Measurements from ENCODE around the gene CNN2. TPM values are rescaled to one million over a fixed set of nuclear protein-coding genes. Genes with fewer than 3 reads are reported as not detected.

CNN2 gene
- 77.2 to 98.9 TPM (median 91.0 TPM) in 5 replicates for total RNA-seq (2022; extraction: Qiagen RNA extraction)

GRCh38 chr19:1025960-1026782 is at the start of gene CNN2:
Gene CNN2, plus strand, starts transcription at chr19:1026608. Its CDS starts 54 bp downstream, at chr19:1026662.

GRCh38 chr19:984165-984967 is 42.0 kb upstream of the CNN2 start, which contains the start of gene WDR18:
Gene WDR18, plus strand, starts transcription at chr19:984345. Its CDS starts 9 bp downstream, at chr19:984354.

GRCh38 chr19:1000095-1000494 is 26.3 kb upstream of the CNN2 start, which contains the start of gene GRIN3B:
Gene GRIN3B, plus strand, starts transcription at chr19:1000419. Its CDS starts 19 bp downstream, at chr19:1000438.

GRCh38 chr19:1020868-1021425 is 5.5 kb upstream of the CNN2 start, which contains the start of gene TMEM259:
Gene TMEM259, minus strand, starts transcription at chr19:1021123. Its CDS starts 127 bp downstream, at chr19:1020996.

GRCh38 chr19:1039646-1040475 is 13.5 kb downstream of the CNN2 start, which contains the start of gene ABCA7:
Gene ABCA7, plus strand, starts transcription at chr19:1040107. Its CDS starts 1,255 bp downstream, at chr19:1041362.

GRCh38 chr19:1066748-1067340 is 40.4 kb downstream of the CNN2 start, which contains the start of gene ARHGAP45:
Gene ARHGAP45, plus strand, starts transcription at chr19:1067167. Its CDS starts 239 bp downstream, at chr19:1067406.

Other genes starting within 250 kb of the CNN2 start
- 194 to 234 TPM (median 198 TPM) in 5 replicates for gene PTBP1, start 229.2 kb upstream of the CNN2 start, total RNA-seq (2022; extraction: Qiagen RNA extraction)
- gene PLPPR3, start 204.7 kb upstream of the CNN2 start, total RNA-seq (2022; extraction: Qiagen RNA extraction), result 3.1 to 5.0 TPM (median 4.7 TPM) in 5 replicates
- 0.11 to 0.24 TPM (median 0.20 TPM) in 5 replicates for gene AZU1, start 198.8 kb upstream of the CNN2 start, total RNA-seq (2022; extraction: Qiagen RNA extraction)
- gene PRTN3, start 185.6 kb upstream of the CNN2 start, total RNA-seq (2022; extraction: Qiagen RNA extraction), result 0.15 to 0.60 TPM (median 0.43 TPM) in 5 replicates
- 0.14 to 0.23 TPM (median 0.16 TPM) in 5 replicates for gene ELANE, start 174.3 kb upstream of the CNN2 start, total RNA-seq (2022; extraction: Qiagen RNA extraction)
- gene CFD, start 166.9 kb upstream of the CNN2 start, total RNA-seq (2022; extraction: Qiagen RNA extraction), result 10.6 to 25.0 TPM (median 22.7 TPM) in 5 replicates
- 14.3 to 26.1 TPM (median 24.5 TPM) in 5 replicates for gene MED16, start 133.4 kb upstream of the CNN2 start, total RNA-seq (2022; extraction: Qiagen RNA extraction)
- not detected in 5 replicates for gene RNU6-9, start 133.1 kb upstream of the CNN2 start, total RNA-seq (2022; extraction: Qiagen RNA extraction)
- 28.8 to 39.9 TPM (median 38.1 TPM) in 5 replicates for gene R3HDM4, start 113.4 kb upstream of the CNN2 start, total RNA-seq (2022; extraction: Qiagen RNA extraction)
- gene KISS1R, start 109.3 kb upstream of the CNN2 start, total RNA-seq (2022; extraction: Qiagen RNA extraction), result 0.25 to 0.48 TPM (median 0.41 TPM) in 5 replicates
- 3.8 to 6.8 TPM (median 5.1 TPM) in 5 replicates for gene ARID3A, start 100.6 kb upstream of the CNN2 start, total RNA-seq (2022; extraction: Qiagen RNA extraction)
- gene WDR18, start 42.3 kb upstream of the CNN2 start, total RNA-seq (2022; extraction: Qiagen RNA extraction), result 48.2 to 72.0 TPM (median 68.3 TPM) in 5 replicates
- gene GRIN3B, start 26.2 kb upstream of the CNN2 start, total RNA-seq (2022; extraction: Qiagen RNA extraction), result 2.5 to 3.5 TPM (median 3.2 TPM) in 5 replicates
- 80.7 to 142 TPM (median 126 TPM) in 5 replicates for gene TMEM259, start 5.5 kb upstream of the CNN2 start, total RNA-seq (2022; extraction: Qiagen RNA extraction)
- not detected in 5 replicates for gene RNU6-2, start 5.1 kb upstream of the CNN2 start, total RNA-seq (2022; extraction: Qiagen RNA extraction)
- gene ABCA7, start 13.5 kb downstream of the CNN2 start, total RNA-seq (2022; extraction: Qiagen RNA extraction), result 13.3 to 21.7 TPM (median 16.4 TPM) in 5 replicates
- 2.8 to 5.5 TPM (median 5.4 TPM) in 5 replicates for gene ARHGAP45, start 40.6 kb downstream of the CNN2 start, total RNA-seq (2022; extraction: Qiagen RNA extraction)
- gene POLR2E, start 68.8 kb downstream of the CNN2 start, total RNA-seq (2022; extraction: Qiagen RNA extraction), result 193 to 258 TPM (median 237 TPM) in 5 replicates
- gene GPX4, start 77.4 kb downstream of the CNN2 start, total RNA-seq (2022; extraction: Qiagen RNA extraction), result 415 to 542 TPM (median 517 TPM) in 5 replicates
- 22.2 to 34.9 TPM (median 32.9 TPM) in 5 replicates for gene SBNO2, start 147.7 kb downstream of the CNN2 start, total RNA-seq (2022; extraction: Qiagen RNA extraction)
- gene STK11, start 179.2 kb downstream of the CNN2 start, total RNA-seq (2022; extraction: Qiagen RNA extraction), result 32.1 to 38.5 TPM (median 36.4 TPM) in 5 replicates
- gene CBARP, start 211.4 kb downstream of the CNN2 start, total RNA-seq (2022; extraction: Qiagen RNA extraction), result 2.7 to 5.1 TPM (median 4.3 TPM) in 5 replicates
- gene ATP5F1D, start 215.1 kb downstream of the CNN2 start, total RNA-seq (2022; extraction: Qiagen RNA extraction), result 80.5 to 189 TPM (median 176 TPM) in 5 replicates
- gene MIDN, start 222.0 kb downstream of the CNN2 start, total RNA-seq (2022; extraction: Qiagen RNA extraction), result 50.1 to 57.1 TPM (median 55.1 TPM) in 5 replicates
- gene CIRBP, start 242.7 kb downstream of the CNN2 start, total RNA-seq (2022; extraction: Qiagen RNA extraction), result 92.3 to 213 TPM (median 104 TPM) in 5 replicates
- gene FAM174C, start 248.9 kb downstream of the CNN2 start, total RNA-seq (2022; extraction: Qiagen RNA extraction), result 45.2 to 91.9 TPM (median 83.0 TPM) in 5 replicates